ENCODE results near the gene CLEC4M. TPM values are rescaled to one million over a fixed set of nuclear protein-coding genes. Genes with fewer than 3 reads are reported as not detected.
"Not testable (repeated sequence)": the region's sequence is repeated elsewhere in the genome, so short reads cannot be mapped to it uniquely, and the experiment has no call there.

Gene CLEC4M
- total RNA-seq, 1 donor from 2014 or later, result not detected

- no peak for DNase-seq (ENCODE audit: low read depth, low spot score)
- H3K36me3 Mint-ChIP-seq (ENCODE audit: low read depth), result no peaks in the 10 kb centered on the region
- peaks cover 8% of the 10 kb centered on the region for H3K9me3 Mint-ChIP-seq
- no peak overlapping the region for H3K4me3 Mint-ChIP-seq
- H3K27me3 Mint-ChIP-seq (ENCODE audit: low read depth), result peaks cover 34% of the 10 kb centered on the region
- no peak for TF ChIP-seq CTCF (conservative IDR thresholded peaks at IDR 0.05)
- no peak overlapping the region for H3K27ac Mint-ChIP-seq (ENCODE audit: unreplicated experiment)
- H3K4me1 Mint-ChIP-seq, result no peaks in the 10 kb centered on the region
Measured at GRCh38 chr19:7808108-7808507, 45.1 kb downstream of the CLEC4M start.

DNA sequence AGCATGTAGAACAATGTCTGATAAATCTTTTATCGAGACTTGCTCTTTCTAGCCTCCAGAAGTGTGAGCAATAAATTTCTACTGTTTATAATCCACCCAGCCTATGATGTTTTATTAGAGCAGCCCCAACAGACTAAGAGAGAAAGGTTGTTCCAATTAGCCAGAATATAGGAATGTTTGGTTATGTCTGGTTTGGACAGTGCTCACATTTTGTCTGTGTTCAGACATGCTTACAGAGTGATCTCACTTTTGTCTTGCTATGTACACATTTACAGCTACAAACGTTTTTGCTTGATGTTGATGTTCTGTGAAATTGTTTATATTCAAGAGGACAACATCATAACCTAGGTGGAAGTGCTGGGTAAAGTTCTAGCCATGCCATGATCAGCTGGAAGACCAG, 48.9 kb downstream of the CLEC4M start:
- Mint-ChIP-seq H3K4me3 (no peak overlapping the region), H3K27me3 (ENCODE audit: low read depth) (peaks cover 53% of the 10 kb centered on the region), H3K4me1 (no peaks in the 10 kb centered on the region), H3K27ac (ENCODE audit: unreplicated experiment) (no peak overlapping the region), H3K9me3 (peaks cover 8% of the 10 kb centered on the region), H3K36me3 (ENCODE audit: low read depth) (no peaks in the 10 kb centered on the region)
- DNase-seq (ENCODE audit: low read depth, low spot score), result no peak
- no peak for TF ChIP-seq CTCF (conservative IDR thresholded peaks at IDR 0.05)

DNA sequence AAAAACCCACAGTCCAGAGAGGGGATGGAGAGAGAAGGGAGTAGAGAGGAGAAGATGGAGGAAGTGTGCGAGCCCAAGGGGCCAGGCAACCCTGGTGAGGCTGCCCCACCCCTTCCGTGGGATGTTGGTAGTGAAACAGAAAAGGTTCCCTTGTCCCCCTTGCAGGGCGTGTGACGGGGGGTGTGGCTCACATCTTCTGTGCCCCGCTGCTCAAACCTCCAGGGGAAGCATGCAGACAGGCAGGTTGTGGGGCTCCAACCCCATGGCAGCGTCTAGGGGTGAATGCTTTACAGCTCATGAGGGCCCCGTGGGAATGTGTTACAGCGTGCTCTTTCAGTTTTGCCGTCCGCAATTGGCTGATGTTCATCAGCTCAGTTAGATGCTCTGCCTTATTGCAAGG, 52.3 kb downstream of the CLEC4M start:
- no peak for TF ChIP-seq CTCF (conservative IDR thresholded peaks at IDR 0.05)
- H3K9me3 Mint-ChIP-seq, result peaks cover 12% of the 10 kb centered on the region
- H3K27me3 Mint-ChIP-seq (ENCODE audit: low read depth), result peaks cover 68% of the 10 kb centered on the region
- H3K4me1 Mint-ChIP-seq, result no peaks in the 10 kb centered on the region
- H3K4me3 Mint-ChIP-seq, result no peak overlapping the region
- no peak for DNase-seq (ENCODE audit: low read depth, low spot score)
- H3K36me3 Mint-ChIP-seq (ENCODE audit: low read depth), result no peaks in the 10 kb centered on the region
- H3K27ac Mint-ChIP-seq (ENCODE audit: unreplicated experiment), result no peak overlapping the region

DNA sequence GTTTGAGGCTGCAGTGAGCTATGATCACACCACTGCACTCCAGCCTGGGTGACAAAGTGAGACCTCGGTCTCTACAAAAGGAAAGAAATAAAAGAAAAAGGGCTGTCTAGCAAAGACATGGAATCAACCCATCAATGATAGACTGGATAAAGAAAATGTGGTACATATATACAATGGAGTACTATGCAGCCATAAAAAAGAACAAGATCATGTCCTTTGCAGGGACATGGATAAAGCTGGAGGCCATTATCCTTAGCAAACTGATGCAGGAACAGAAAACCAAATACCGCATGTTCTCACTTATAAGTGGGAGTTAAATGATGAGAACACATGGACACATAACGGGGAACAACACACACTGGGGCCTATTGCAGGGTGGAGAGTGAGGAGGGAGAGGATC, 53.0 kb downstream of the CLEC4M start:
- not testable (repeated sequence) for H3K36me3 Mint-ChIP-seq (ENCODE audit: low read depth); H3K9me3 Mint-ChIP-seq

GRCh38 chr19:7817801-7818200, 54.8 kb downstream of the CLEC4M start:
- Mint-ChIP-seq H3K27me3 (ENCODE audit: low read depth) (peaks cover 65% of the 10 kb centered on the region), H3K36me3 (ENCODE audit: low read depth) (no peaks in the 10 kb centered on the region), H3K4me1 (no peaks in the 10 kb centered on the region)

More for the DNA sequence above, 53.0 kb downstream of the CLEC4M start:
- not testable (repeated sequence) for DNase-seq (ENCODE audit: low read depth, low spot score); H3K4me1 Mint-ChIP-seq; H3K4me3 Mint-ChIP-seq; H3K27ac Mint-ChIP-seq (ENCODE audit: unreplicated experiment)
- H3K27me3 Mint-ChIP-seq (ENCODE audit: low read depth), result peaks cover 71% of the 10 kb centered on the region

DNA sequence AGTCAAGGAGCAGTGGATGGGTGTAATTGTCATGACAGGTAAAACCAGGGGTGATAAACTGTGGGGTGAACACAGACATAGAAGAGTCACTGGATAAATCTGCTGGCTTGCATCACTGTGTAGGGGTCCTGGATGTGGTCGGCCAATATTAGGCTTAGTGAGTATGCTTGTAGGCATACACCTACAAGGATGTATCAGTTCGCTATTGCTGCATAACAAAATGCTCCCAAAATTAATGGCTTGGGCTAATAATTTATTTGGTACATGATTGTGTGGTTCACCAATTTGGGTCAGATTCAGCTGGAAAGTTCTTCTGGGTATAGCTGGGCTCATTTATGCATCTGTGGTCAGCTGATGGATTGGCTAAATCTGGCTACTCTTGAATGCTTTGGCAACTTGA, 55.8 kb downstream of the CLEC4M start:
- Mint-ChIP-seq H3K4me3 (no peak overlapping the region), H3K27me3 (ENCODE audit: low read depth) (peaks cover 65% of the 10 kb centered on the region), H3K36me3 (ENCODE audit: low read depth) (no peaks in the 10 kb centered on the region), H3K27ac (ENCODE audit: unreplicated experiment) (no peak overlapping the region), H3K4me1 (peaks cover 2% of the 10 kb centered on the region), H3K9me3 (peaks cover 3% of the 10 kb centered on the region)
- TF ChIP-seq CTCF (conservative IDR thresholded peaks at IDR 0.05), result no peak
- no peak for DNase-seq (ENCODE audit: low read depth, low spot score)

More at GRCh38 chr19:7817801-7818200, 54.8 kb downstream of the CLEC4M start:
- no peak overlapping the region for H3K4me3 Mint-ChIP-seq
- H3K9me3 Mint-ChIP-seq, result peaks cover 3% of the 10 kb centered on the region
- no peak for DNase-seq (ENCODE audit: low read depth, low spot score)
- no peak overlapping the region for H3K27ac Mint-ChIP-seq (ENCODE audit: unreplicated experiment)
- TF ChIP-seq CTCF (conservative IDR thresholded peaks at IDR 0.05), result no peak

Other genes starting within 250 kb of the CLEC4M start
- gene ZNF358, start 247.1 kb upstream of the CLEC4M start, total RNA-seq, result 75.6 and 76.2 TPM in 2 replicates
- gene MCOLN1, start 240.6 kb upstream of the CLEC4M start, total RNA-seq, result 24.4 and 26.7 TPM in 2 replicates
- 72.1 and 74.7 TPM in 2 replicates for gene PNPLA6, start 227.5 kb upstream of the CLEC4M start, total RNA-seq
- 10.3 and 13.7 TPM in 2 replicates for gene CAMSAP3, start 167.4 kb upstream of the CLEC4M start, total RNA-seq
- 47.0 and 47.8 TPM in 2 replicates for gene XAB2, start 133.7 kb upstream of the CLEC4M start, total RNA-seq
- gene PET100, start 133.4 kb upstream of the CLEC4M start, total RNA-seq, result 141 and 165 TPM in 2 replicates
- gene PCP2, start 129.5 kb upstream of the CLEC4M start, total RNA-seq, result not detected in 2 replicates
- 4.6 and 5.2 TPM in 2 replicates for gene STXBP2, start 126.1 kb upstream of the CLEC4M start, total RNA-seq
- not detected in 2 replicates for gene RETN, start 94.2 kb upstream of the CLEC4M start, total RNA-seq
- not detected in 2 replicates for gene MCEMP1, start 86.2 kb upstream of the CLEC4M start, total RNA-seq
- 83.8 and 87.2 TPM in 2 replicates for gene TRAPPC5, start 82.4 kb upstream of the CLEC4M start, total RNA-seq
- not detected in 2 replicates for gene FCER2, start 61.1 kb upstream of the CLEC4M start, total RNA-seq
- gene CLEC4G, start 31.1 kb upstream of the CLEC4M start, total RNA-seq, result not detected in 2 replicates
- gene CD209, start 15.7 kb upstream of the CLEC4M start, total RNA-seq, result not detected in 2 replicates
- gene EVI5L, start 67.0 kb downstream of the CLEC4M start, total RNA-seq, result 17.8 and 19.5 TPM in 2 replicates
- gene PRR36, start 111.1 kb downstream of the CLEC4M start, total RNA-seq, result 20.9 and 21.8 TPM in 2 replicates
- gene LRRC8E, start 125.3 kb downstream of the CLEC4M start, total RNA-seq, result 0.51 and 1.0 TPM in 2 replicates
- gene MAP2K7, start 140.6 kb downstream of the CLEC4M start, total RNA-seq, result 48.1 and 50.7 TPM in 2 replicates
- gene TGFBR3L, start 151.6 kb downstream of the CLEC4M start, total RNA-seq, result 0.32 and 0.44 TPM in 2 replicates
- gene SNAPC2, start 157.1 kb downstream of the CLEC4M start, total RNA-seq, result 19.1 and 19.5 TPM in 2 replicates
- 129 and 130 TPM in 2 replicates for gene CTXN1, start 162.9 kb downstream of the CLEC4M start, total RNA-seq
- 95.9 and 97.6 TPM in 2 replicates for gene TIMM44, start 180.4 kb downstream of the CLEC4M start, total RNA-seq
- 209 and 211 TPM in 2 replicates for gene ELAVL1, start 242.4 kb downstream of the CLEC4M start, total RNA-seq